T-helper 1 cell (primary cell): ENCODE measurements around the gene C1orf210.

Source experiments
- DNase-seq, 5 donors: peaks; one replicate each; pipeline ENCODE4 v3.0.0-alpha.2; 2012 to 2020

The C1orf210 gene

GRCh38 chr1:43272576-43273571, 12.5 kb downstream of the C1orf210 start:
- DNase-seq, result no peak

- no peak for DNase-seq
Measured at GRCh38 chr1:43272161-43272560, 13.2 kb downstream of the C1orf210 start.

GRCh38 chr1:43271186-43272118, 13.9 kb downstream of the C1orf210 start:
- DNase-seq, result no peak

- no peak for DNase-seq
Measured at GRCh38 chr1:43270421-43271095, 14.8 kb downstream of the C1orf210 start.

GRCh38 chr1:43269627-43270375, 15.6 kb downstream of the C1orf210 start, which contains the start of gene TMEM125:
TMEM125 (plus strand) TSS chr1:43269983; CDS start chr1:43272723, 2,740 bp downstream.
- no peak for DNase-seq

- DNase-seq, result no peak
Measured at GRCh38 chr1:43267818-43268425, 17.5 kb downstream of the C1orf210 start.

- DNase-seq, result no peak
Measured at GRCh38 chr1:43267291-43267805, 18.0 kb downstream of the C1orf210 start.

GRCh38 chr1:43266881-43267280, 18.5 kb downstream of the C1orf210 start:
- DNase-seq, result no peak

- no peak for DNase-seq
Measured at GRCh38 chr1:43265431-43265830, 19.9 kb downstream of the C1orf210 start.

- no peak for DNase-seq
Measured at GRCh38 chr1:43258370-43258769, 27.0 kb downstream of the C1orf210 start.

GRCh38 chr1:43256675-43257570, 28.5 kb downstream of the C1orf210 start:
- no peak for DNase-seq

- no peak for DNase-seq
Measured at GRCh38 chr1:43255438-43256210, 29.8 kb downstream of the C1orf210 start.

GRCh38 chr1:43253876-43254275, 31.5 kb downstream of the C1orf210 start:
- DNase-seq, result no peak

- DNase-seq, result no peak
Measured at GRCh38 chr1:43253173-43253572, 32.2 kb downstream of the C1orf210 start.

- no peak for DNase-seq
Measured at GRCh38 chr1:43252225-43252624, 33.2 kb downstream of the C1orf210 start.

GRCh38 chr1:43251024-43251423, 34.4 kb downstream of the C1orf210 start:
- no peak for DNase-seq

- DNase-seq, result no peak
Measured at GRCh38 chr1:43250351-43250761, 35.0 kb downstream of the C1orf210 start.

- DNase-seq, result no peak
Measured at GRCh38 chr1:43247256-43247921, 38.0 kb downstream of the C1orf210 start.
